B cell (primary cell): ENCODE results near the gene MLH3. TPM values are rescaled to one million over a fixed set of nuclear protein-coding genes. Genes with fewer than 3 reads are reported as not detected.

ENCODE experiments used
- ATAC-seq: fragments of 200-7000 bp; cut with Tn5 transposase; one replicate; pipeline ENCODE4 v1.10.0; 2021; ENCODE audit warnings: low read depth, mild to moderate bottlenecking, moderate number of reproducible peaks, moderate library complexity
- CTCF ChIA-PET: fragments of 350-600 bp; sonication (Branson Sonifier 250); formaldehyde crosslinking; loops from one replicate; lab custom pipeline; 2021; ENCODE audit warnings: antibody characterized with exemption, inconsistent platforms; lab: Charles Lee
- POLR2A ChIA-PET: fragments of 350-600 bp; sonication (Branson Sonifier 250); formaldehyde crosslinking; loops from one replicate; lab custom pipeline; 2021; ENCODE audit warnings: antibody characterized with exemption; lab: Charles Lee
- DNase-seq: peaks from one replicate; pipeline ENCODE4 v3.0.0; 2013
- H2AFZ ChIP-seq: 2 replicates; pipeline ENCODE4 v1.6.1; 2012; ENCODE audit warnings: mild to moderate bottlenecking, low read depth, low read length; ENCODE audit not compliant: insufficient read depth, poor library complexity, severe bottlenecking
- H3K27ac ChIP-seq, 2 donors: 1 replicate in 1 of 2; 2 replicates in 1 of 2; pipeline ENCODE4 v1.5.1; 2012 to 2013; ENCODE audit warnings: low read length in 2 of 2, mild to moderate bottlenecking in 2 of 2, moderate library complexity in 1 of 2
- H3K27me3 ChIP-seq, 4 experiments: fragments of 200-600 bp in 1 of 4; sonication (generic) in 1 of 4; replicated peaks in 1 of 4; 1 replicate in 2 of 4; 2 replicates in 2 of 4; pipeline versions ENCODE4 v1.6.1 to v1.7.0; 2013 to 2016; ENCODE audit warnings: low read length in 3 of 4, mild to moderate bottlenecking in 2 of 4, mixed read lengths in 1 of 4, moderate library complexity in 1 of 4; ENCODE audit not compliant: insufficient read depth in 4 of 4, control insufficient read depth in 3 of 4; ENCODE audit errors: control extremely low read depth in 1 of 4
- H3K36me3 ChIP-seq, 2 experiments: replicated peaks in 1 of 2; 1 replicate in 1 of 2; 2 replicates in 1 of 2; pipeline versions ENCODE4 v1.6.1 to v1.7.1; 2013; ENCODE audit warnings: low read length in 1 of 2; ENCODE audit not compliant: insufficient read depth in 2 of 2, control insufficient read depth in 1 of 2; ENCODE audit errors: control extremely low read depth in 1 of 2, extremely low read depth in 1 of 2
- H3K4me1 ChIP-seq, 2 donors: fragments of 200-600 bp in 1 of 2; sonication (generic) in 1 of 2; 1 replicate in 1 of 2; 2 replicates in 1 of 2; pipeline versions ENCODE4 v1.5.1 to v1.6.1; 2013 to 2017; ENCODE audit warnings: low read length in 2 of 2; ENCODE audit not compliant: control insufficient read depth in 2 of 2, insufficient read depth in 2 of 2
- H3K4me2 ChIP-seq: replicated peaks from 2 replicates; pipeline ENCODE3; 2012; ENCODE audit warnings: mild to moderate bottlenecking, low read depth, low read length; ENCODE audit not compliant: poor library complexity, severe bottlenecking
- H3K4me3 ChIP-seq, 5 experiments: fragments of 200-600 bp in 1 of 5; sonication (generic) in 1 of 5; 1 replicate in 3 of 5; 2 replicates in 2 of 5; pipeline versions ENCODE4 v1.5.1 to v1.7.0; 2011 to 2016; ENCODE audit warnings: low read length in 4 of 5, mild to moderate bottlenecking in 4 of 5, low read depth in 2 of 5, control low read depth in 1 of 5, moderate library complexity in 1 of 5; ENCODE audit not compliant: insufficient read depth in 1 of 5; ENCODE audit errors: control extremely low read depth in 1 of 5, extremely low read depth in 1 of 5
- H3K79me2 ChIP-seq: fragments of 200-600 bp; sonication (generic); one replicate; pipeline ENCODE4 v1.6.0; 2016; ENCODE audit warnings: low read length; ENCODE audit not compliant: control insufficient read depth, insufficient read depth
- H3K9ac ChIP-seq: fragments of 200-600 bp; sonication (generic); 2 replicates; pipeline ENCODE4 v1.6.1; 2017; ENCODE audit warnings: mild to moderate bottlenecking, low read length, moderate library complexity
- H3K9me3 ChIP-seq, 3 donors: one replicate each; pipeline versions ENCODE4 v1.6.1 to v1.7.1; 2013; ENCODE audit warnings: low read length in 2 of 3; ENCODE audit not compliant: control insufficient read depth in 2 of 3, insufficient read depth in 1 of 3; ENCODE audit errors: control extremely low read depth in 1 of 3
- H4K20me1 ChIP-seq: 2 replicates; pipeline ENCODE4 v1.6.0; 2012; ENCODE audit warnings: mild to moderate bottlenecking, low read length; ENCODE audit not compliant: insufficient read depth, control insufficient read depth, poor library complexity, severe bottlenecking
- H3K27ac Mint-ChIP-seq: one replicate; pipeline ENCODE4 v1.8.0; 2021; ENCODE audit warnings: mixed read lengths
- H3K27me3 Mint-ChIP-seq: one replicate; pipeline ENCODE4 v1.8.0; 2021; ENCODE audit warnings: mixed read lengths
- H3K4me1 Mint-ChIP-seq: one replicate; pipeline ENCODE4 v1.8.0; 2021; ENCODE audit warnings: mixed read lengths
- H3K4me3 Mint-ChIP-seq: one replicate; pipeline ENCODE4 v1.8.0; 2021; ENCODE audit warnings: mixed read lengths
- H3K9me3 Mint-ChIP-seq: one replicate; pipeline ENCODE4 v1.8.0; 2022; ENCODE audit warnings: mixed read lengths; ENCODE audit not compliant: insufficient read depth
- CTCF ChIP-seq: fragments of 200-600 bp; IDR thresholded peaks from one replicate; pipeline ENCODE4 v1.8.0; 2022; ENCODE audit warnings: antibody characterized with exemption, mild to moderate bottlenecking
- EZH2 ChIP-seq: IDR thresholded peaks from 2 replicates; pipeline ENCODE4 v1.6.1; 2012; ENCODE audit warnings: borderline replicate concordance, low read depth, mild to moderate bottlenecking, moderate library complexity, low read length; ENCODE audit not compliant: insufficient read depth, poor library complexity, severe bottlenecking
- WGBS: methylation state at CpG from one replicate; pipeline ENCODE4 v1.1.5; 2013; ENCODE audit warnings: missing lambda C conversion rate; ENCODE audit not compliant: insufficient coverage; 5-methylcytosine and 5-hydroxymethylcytosine counted together
- intact Hi-C: fragments of 100-400 bp; cut with micrococcal nuclease; formaldehyde crosslinking; loops from one replicate; pipeline ENCODE4 v1.10.0; 2022
- polyA plus RNA-seq: library from polyadenylated mRNA; depleted of rRNA; stranded (reverse); fragments of >200 nt; gene quantifications from 2 replicates; pipeline ENCODE4 v1.2.3, GENCODE V29; 2012
- total RNA-seq, 2 donors: library from RNA; stranded (reverse); fragments of 120-200 nt in 1 of 2; gene quantifications; 1 replicate in 1 of 2; 2 replicates in 1 of 2; pipeline versions ENCODE4 v1.2.3 to v1.2.4, GENCODE V29; 2013 to 2022

Gene MLH3
- total and polyA plus RNA-seq, 2 donors (not counting 1 experiment from before 2014, with no cell fraction given) = 6.7 to 19.9 TPM

GRCh38 chr14:75069121-75069810 is 18.0 kb upstream of the MLH3 start, which contains the start of gene ZC2HC1C:
ZC2HC1C (plus strand) TSS chr14:75069641; CDS start chr14:75070574, 933 bp downstream.
- no peaks in the 10 kb centered on the region for H3K27me3 Mint-ChIP-seq
- Histone ChIP-seq H3K4me3 (peak within 1 kb of the TSS; percentile 34 to 82 (median 63)), H3K79me2 (peaks cover under 1% of the 10 kb centered on the region), H3K36me3 (no peaks in the 10 kb centered on the region), H4K20me1 (no peaks in the 10 kb centered on the region), H3K9me3 (no peaks in the 10 kb centered on the region), H3K4me2 (peak within 1 kb of the TSS; percentile 89), H3K4me1 (peaks cover 8 to 18% of the 10 kb centered on the region in 2 donors), H3K27ac (peak within 1 kb of the TSS in 1 of 2 donors; percentile 53), H3K27me3 (no peaks in the 10 kb centered on the region), H3K9ac (peak within 1 kb of the TSS; percentile 68), H2AFZ (peak within 1 kb of the TSS; percentile 80)
- peak; percentile 83 for ATAC-seq
- ChIA-PET CTCF (interaction anchor here (1.4 kb wide), 1 partner anchor 19 kb away, joined by 4 read pairs; no protein-coding TSS in a partner anchor), POLR2A (interaction anchor here (0.5 kb wide), 3 partner anchors 180 to 576 kb away, joined by 3 to 9 read pairs (median 7); partner anchors contain the start of gene ISCA2)
- H3K27ac Mint-ChIP-seq = peak within 1 kb of the TSS; percentile 80
- TF ChIP-seq EZH2 (no peak), CTCF (no peak)
- peaks cover 7% of the 10 kb centered on the region for H3K4me1 Mint-ChIP-seq
- H3K4me3 Mint-ChIP-seq = no peak within 1 kb of the TSS
- peak; percentile 61 for DNase-seq
- intact Hi-C loops = loop anchor here (1.0 to 10.0 kb wide), 3 partner anchors 18 to 454 kb away; partner anchors contain the start of genes LTBP2, MLH3 and NEK9
- WGBS = 5% methylated on average over 58 of the region's 58 CpGs
- H3K9me3 Mint-ChIP-seq = no peaks in the 10 kb centered on the region
